Measurements from ENCODE around the gene EHD4.

GRCh38 chr15:41895957-41896356, 76.4 kb downstream of the EHD4 start:
- TF ChIP-seq CTCF (IDR thresholded peaks at IDR 0.05) (no peak), EP300 (IDR thresholded peaks at IDR 0.05) (no peak), POLR2A (IDR thresholded peaks at IDR 0.05) (no peak)

Measured in ovary (tissue), 3 donors.